Measurements from ENCODE around the gene GLT8D1. TPM values are rescaled to one million over a fixed set of nuclear protein-coding genes. Genes with fewer than 3 reads are reported as not detected.

Gene GLT8D1
- total and polyA plus RNA-seq, 12 donors, result 23.0 to 37.9 (median 29.4) TPM

- DNase-seq, result no peak
- Histone ChIP-seq H3K36me3 (peaks cover 0 to 73% (median 66%) of the 10 kb centered on the region in 9 donors), H3K4me3 (no peak overlapping the region), H3K9me3 (no peaks in the 10 kb centered on the region), H3K27me3 (no peaks in the 10 kb centered on the region), H3K27ac (no peak overlapping the region), H3K4me1 (peaks cover 0 to 24% (median 20%) of the 10 kb centered on the region in 9 donors)
- no peak for ATAC-seq
- WGBS, 2 donors, result 83 to 90% methylated on average over 3 of the region's 3 CpGs
- TF ChIP-seq CTCF (IDR thresholded peaks at IDR 0.05), result no peak
- intact Hi-C loops (cut with DNase I), result loop anchor here in 6 of 10 donors (10.0 kb wide), 3 partner anchors 214 to 234 kb away; partner anchors contain the start of genes NISCH (in 3 of the 6) and TNNC1 (in 3 of the 6)
These were observed 16.4 kb downstream of the GLT8D1 start for GRCh38 chr3:52689151-52689550.

GRCh38 chr3:52688266-52688665 lies 17.3 kb downstream of the GLT8D1 start:
- no peak for TF ChIP-seq CTCF (IDR thresholded peaks at IDR 0.05)
- Histone ChIP-seq H3K9me3 (no peaks in the 10 kb centered on the region), H3K4me3 (no peak overlapping the region), H3K4me1 (peaks cover 0 to 32% (median 29%) of the 10 kb centered on the region in 9 donors), H3K27me3 (no peaks in the 10 kb centered on the region), H3K27ac (no peak overlapping the region), H3K36me3 (peaks cover 0 to 65% (median 59%) of the 10 kb centered on the region in 9 donors)
- DNase-seq, result no peak
- no peak for ATAC-seq
- intact Hi-C loops (cut with DNase I), result loop anchor here in 6 of 10 donors (10.0 kb wide), 3 partner anchors 213 to 233 kb away; partner anchors contain the start of genes NISCH (in 3 of the 6) and TNNC1 (in 3 of the 6)
- 85% methylated on average over 6 of the region's 6 CpGs for WGBS, 2 donors

- peak in 1 of 9 donors; percentile 10 for TF ChIP-seq CTCF (IDR thresholded peaks at IDR 0.05)
- peaks cover 0 to 55% (median 52%) of the 10 kb centered on the region in 9 donors for H3K4me1 ChIP-seq
- DNase-seq, result peak; percentile 92 to 93
- H3K36me3 ChIP-seq, result peaks cover 0 to 51% (median 40%) of the 10 kb centered on the region in 9 donors
- H3K9me3 ChIP-seq, result no peaks in the 10 kb centered on the region
- 1% methylated on average over 69 to 82 of the region's 82 CpGs for WGBS, 2 donors
- intact Hi-C loops (cut with DNase I), result loop anchor here in 6 of 10 donors (10.0 kb wide), 3 partner anchors 211 to 231 kb away; partner anchors contain the start of genes NISCH (in 3 of the 6) and TNNC1 (in 3 of the 6)
- H3K27me3 ChIP-seq, result no peaks in the 10 kb centered on the region
- peak within 1 kb of the TSS; percentile 50 to 95 (median 76) for H3K4me3 ChIP-seq
- H3K27ac ChIP-seq, result peak within 1 kb of the TSS; percentile 91 to 99 (median 98)
- peak; percentile 87 to 97 (median 92) for ATAC-seq
These were observed 19.6 kb downstream of the GLT8D1 start, which contains the start of the genes GNL3 and PBRM1 for GRCh38 chr3:52685709-52686691. Gene GNL3 (plus strand): TSS chr3:52686032. CDS start chr3:52686093, 61 bp downstream. Gene PBRM1 (minus strand): TSS chr3:52685913.

GRCh38 chr3:52685285-52685708 lies 20.3 kb downstream of the GLT8D1 start:
- H3K4me1 ChIP-seq, result peaks cover 0 to 62% (median 56%) of the 10 kb centered on the region in 9 donors
- no peaks in the 10 kb centered on the region for H3K27me3 ChIP-seq
- H3K36me3 ChIP-seq, result peaks cover 0 to 51% (median 33%) of the 10 kb centered on the region in 9 donors
- no peak for TF ChIP-seq CTCF (IDR thresholded peaks at IDR 0.05)
- peak; percentile 83 to 97 (median 91) for ATAC-seq
- 1% methylated on average over 37 to 41 of the region's 41 CpGs for WGBS, 2 donors
- peak overlapping the region; percentile 42 to 95 (median 76) for H3K4me3 ChIP-seq
- peak; percentile 79 to 82 for DNase-seq
- intact Hi-C loops (cut with DNase I), result loop anchor here in 6 of 10 donors (10.0 kb wide), 3 partner anchors 210 to 230 kb away; partner anchors contain the start of genes NISCH (in 3 of the 6) and TNNC1 (in 3 of the 6)
- H3K9me3 ChIP-seq, result no peaks in the 10 kb centered on the region
- H3K27ac ChIP-seq, result peak overlapping the region; percentile 91 to 99 (median 98)
